ENCODE data around the gene MLEC.
"Not testable (repeated sequence)": the region's sequence is repeated elsewhere in the genome, so short reads cannot be mapped to it uniquely, and the experiment has no call there.

The MLEC gene

DNA sequence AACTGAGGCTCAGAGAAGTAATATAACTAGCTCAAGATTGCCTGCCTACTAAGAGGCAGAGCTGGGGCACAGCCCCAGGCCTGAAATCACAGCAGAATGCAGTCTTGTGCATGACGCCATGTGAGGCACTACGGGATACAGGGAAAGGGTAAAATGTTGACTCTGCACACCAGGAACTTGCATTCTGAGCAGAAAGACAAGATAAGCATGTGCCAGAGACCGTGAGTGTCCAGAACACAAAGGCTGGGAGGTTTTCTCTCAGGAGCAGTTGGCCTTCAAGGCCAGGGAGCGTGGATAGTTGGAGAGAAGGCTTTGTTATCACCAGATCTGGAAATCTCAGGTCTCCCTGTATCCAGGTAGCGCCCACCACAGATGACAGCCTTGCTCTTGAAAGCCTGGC, 23.2 kb upstream of the MLEC start:
- DNase-seq (ENCODE audit: low spot score), result no peak

DNA sequence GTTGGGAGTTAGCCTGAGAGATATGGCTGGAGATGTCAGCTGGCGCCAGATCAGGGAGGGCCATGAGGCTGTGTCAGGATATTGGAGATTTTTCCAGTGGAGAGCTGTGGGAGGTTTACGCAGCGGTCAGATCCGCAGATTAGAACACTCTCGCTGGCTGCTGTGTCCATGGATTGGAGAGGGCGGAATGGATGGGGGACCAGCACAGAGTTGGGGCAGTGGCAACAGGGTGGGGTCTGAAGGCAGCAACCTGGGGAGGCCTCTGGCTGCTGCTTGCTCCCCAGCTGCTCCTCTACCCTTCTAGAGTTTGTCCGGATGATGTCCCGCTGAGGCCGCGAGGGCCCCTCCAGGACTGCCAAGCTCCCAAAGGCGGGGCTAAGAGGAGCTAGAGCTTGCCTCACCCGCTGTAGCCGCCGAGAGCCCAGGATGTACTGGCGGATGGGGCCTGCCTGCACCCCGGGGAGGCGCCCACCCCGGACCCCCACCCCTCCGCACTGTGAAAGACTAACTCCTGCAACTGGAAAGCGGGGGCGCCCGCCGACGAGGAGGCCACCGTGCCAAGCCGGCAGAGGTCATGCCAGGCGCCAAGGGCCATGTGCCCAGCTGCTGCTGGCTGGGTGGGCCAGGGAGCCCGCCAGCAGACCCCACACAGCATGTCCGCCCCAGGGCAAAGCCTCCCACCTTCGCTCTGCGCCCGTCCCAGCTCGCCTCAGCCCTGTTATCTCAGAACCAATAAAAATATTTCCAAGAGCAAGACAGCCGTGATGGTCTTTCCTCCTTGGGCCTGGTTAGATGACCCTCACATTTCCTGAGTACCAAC, 20.2 kb upstream of the MLEC start:
- no peak for DNase-seq (ENCODE audit: low spot score)

DNA sequence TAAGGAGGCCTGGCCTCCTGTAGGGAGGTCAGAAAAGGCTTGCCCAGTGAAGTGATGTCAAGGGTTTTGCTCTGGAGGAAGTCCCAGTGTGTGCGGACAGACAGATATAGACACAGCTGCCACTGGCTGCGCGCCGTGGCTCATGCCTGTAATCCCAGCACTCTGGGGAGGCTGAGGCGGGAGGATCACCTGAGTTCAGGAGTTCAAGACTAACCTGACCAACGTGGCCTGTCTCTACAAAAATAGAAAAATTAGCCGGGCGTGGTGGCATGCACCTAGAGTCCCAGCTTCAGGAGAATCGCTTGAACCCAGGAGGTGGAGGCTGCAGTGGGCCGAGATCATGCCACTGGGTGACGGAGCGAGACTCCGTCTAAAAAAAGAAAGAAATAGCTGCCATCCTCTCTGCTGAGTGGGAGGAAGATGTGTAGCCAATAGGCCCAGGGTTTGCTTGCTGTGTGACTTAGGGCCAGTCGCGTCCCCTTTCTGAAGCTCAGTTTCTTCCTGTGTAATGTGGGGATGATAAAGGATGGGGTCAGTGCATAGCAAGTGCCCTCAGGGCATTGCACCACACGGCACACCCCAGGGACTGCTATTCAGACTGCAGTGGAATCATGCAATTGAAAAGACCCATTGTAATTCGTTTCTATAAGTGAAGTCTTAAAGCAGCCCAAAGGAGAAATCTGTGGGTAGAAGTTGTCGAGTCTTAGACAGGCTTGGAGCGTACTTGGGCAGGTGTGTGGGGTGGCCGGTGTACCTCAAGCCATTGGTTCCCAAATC, 18.7 kb upstream of the MLEC start:
- DNase-seq (ENCODE audit: low spot score), result no peak

DNA sequence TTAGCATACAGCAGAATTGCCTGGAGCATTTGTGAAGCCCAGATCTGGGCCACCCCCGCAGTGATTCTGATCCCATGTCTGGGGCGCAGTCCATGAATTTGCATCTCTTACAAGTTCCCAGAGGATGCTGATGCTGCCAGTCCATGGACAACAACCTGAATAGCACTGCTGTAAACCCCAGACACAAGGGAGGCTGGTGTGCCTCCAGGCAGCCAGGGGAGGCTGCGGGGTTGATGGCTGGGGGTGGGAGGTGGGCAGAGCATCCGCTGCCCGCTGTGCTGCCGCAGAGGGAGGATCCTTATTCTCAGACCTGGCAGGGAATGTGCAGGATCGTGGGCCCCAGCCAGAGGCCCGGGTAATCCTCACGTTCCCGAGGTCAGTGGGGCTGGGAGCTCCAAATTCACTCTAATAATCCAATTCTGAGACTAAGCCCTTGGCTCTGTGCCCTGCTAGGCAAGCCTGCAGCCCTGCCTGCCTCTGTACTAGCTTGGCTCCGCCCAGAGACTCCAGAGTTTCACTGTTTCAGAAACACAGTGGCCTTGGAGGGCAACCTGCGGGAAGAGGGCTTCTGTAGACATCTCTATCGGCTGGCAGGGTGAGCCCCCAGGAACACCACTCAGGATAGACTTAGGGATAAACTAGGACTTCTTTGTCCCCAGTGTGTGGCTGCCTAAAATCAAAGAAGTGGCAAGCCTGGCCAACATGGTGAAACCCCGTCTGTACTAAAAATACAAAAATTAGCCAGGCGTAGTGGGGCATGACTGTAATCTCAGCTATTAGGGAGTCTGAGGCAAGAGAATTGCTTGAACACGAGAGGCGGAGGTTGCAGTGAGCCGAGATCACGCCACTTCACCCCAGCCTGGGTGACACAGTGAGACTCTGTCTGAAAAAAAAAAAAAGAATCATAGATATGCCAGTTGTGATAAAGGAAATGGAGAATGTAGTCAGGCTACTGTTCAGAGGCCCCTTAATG, 17.8 kb upstream of the MLEC start:
- no peak for DNase-seq (ENCODE audit: low spot score)

DNA sequence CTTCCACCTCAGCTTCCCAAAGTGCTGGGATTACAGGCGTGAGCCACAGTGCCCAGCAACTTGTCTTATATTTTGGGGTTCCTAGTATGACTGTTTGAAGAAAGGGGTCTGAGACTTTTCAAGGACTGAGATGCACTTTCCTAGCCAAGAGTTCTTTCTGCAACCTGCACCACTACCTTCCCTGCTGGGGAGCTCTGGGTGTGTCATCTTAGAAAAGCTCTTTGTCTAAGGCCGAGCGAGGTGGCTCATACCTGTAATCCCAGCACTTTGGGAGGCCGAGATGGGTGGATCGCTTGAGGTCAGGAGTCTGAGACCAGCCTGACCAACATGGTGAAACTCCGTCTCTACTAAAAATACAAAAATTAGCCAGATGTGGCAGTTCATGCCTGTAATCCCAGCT, 16.7 kb upstream of the MLEC start:
- DNase-seq (ENCODE audit: low spot score), result not testable (repeated sequence)

DNA sequence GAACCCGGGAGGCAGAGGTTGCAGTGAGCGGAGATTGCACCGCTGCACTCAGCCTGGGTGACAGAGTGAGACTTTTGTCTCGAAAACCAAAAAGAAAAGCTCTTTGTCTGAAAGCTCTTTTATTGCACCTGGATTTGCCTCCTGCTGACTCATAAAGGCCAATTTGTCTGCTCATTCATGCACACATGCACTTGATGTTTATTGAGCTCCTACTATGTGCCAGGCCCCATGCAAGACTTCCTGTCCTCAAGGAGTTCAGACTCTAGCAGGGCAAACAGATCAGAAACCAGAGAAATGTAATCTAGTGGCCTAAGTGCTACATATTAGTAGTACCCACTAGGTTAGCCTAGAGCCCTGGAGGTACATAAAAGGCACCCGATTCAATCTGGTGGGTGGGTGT, 16.3 kb upstream of the MLEC start:
- DNase-seq (ENCODE audit: low spot score), result no peak

DNA sequence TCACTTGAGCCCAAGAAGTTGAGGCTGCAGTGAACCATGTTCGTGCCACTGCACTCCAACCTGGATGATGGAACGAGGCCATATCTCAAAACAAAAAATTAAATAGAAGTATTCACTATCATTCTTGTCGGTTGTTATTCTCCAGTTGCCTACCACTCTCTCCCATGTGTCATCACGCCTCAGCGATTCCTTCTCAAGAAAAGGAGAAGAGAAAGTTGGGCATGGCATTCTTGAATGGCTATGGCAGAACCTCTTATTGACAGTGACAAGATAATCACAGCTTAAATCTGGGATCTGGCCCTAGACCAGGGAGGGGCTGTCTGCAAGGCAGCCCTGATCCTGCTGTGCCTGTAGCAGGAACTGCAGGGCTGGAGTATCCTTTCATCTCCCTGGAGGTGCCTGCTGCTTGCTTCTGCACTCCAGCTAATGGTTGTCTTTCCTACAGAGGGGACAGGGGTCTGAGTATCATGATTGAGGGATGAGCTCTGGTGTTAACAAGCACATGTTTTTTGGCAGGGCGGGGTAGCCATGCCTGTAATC, 12.8 kb upstream of the MLEC start:
- DNase-seq (ENCODE audit: low spot score), result no peak

DNA sequence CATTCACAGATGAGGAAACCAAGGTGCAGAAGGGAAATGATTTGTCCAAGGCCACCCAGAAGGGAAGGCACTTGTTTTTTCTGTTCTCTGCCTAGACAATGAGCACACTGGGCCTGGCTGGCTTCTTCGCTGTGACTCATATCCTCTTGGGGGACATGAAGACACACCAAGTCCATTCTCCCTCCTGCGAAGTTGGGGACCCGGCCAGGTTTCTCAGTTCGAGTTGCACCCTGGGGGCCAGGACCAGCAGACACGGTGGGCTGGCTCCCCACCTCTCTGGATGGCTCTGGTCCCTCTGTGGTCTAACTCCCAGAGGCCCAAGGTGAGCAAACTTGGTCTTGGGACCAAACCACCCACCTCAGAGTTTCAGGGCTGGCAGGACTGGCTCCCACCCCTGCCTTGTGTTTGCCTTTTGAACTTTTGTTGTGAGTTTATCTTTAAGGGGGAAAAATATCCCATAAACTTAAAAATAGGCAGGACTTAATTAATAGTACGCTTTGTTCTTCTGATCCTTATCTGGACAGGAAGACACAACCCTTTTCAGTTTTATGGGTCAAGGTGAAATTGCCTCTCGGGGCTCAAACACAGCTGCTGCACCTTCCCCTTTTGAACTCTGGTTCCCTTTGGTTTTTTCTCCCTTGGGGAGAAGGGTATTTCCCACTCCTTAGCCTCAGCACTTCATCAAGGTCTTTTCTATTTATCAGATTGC, 9.0 kb upstream of the MLEC start:
- DNase-seq (ENCODE audit: low spot score), result no peak

DNA sequence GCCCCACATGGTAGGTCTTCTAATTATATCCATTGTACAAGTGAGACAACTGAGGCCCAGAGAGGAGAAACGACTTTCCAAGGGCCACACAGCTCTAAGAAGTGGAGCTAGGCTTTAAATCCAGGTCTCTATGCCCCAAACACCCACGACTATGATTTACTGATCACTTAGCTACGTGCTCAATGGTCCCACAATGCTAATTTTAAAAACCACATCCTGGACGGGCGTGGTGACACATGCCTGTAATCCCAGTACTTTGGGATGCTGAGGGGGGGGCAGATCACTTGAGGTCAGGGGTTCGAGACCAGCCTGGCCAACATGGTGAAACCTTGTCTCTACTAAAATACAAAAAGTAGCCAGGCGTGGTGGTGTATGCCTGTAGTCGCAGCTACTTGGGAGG, 8.4 kb upstream of the MLEC start:
- no peak for DNase-seq (ENCODE audit: low spot score)

DNA sequence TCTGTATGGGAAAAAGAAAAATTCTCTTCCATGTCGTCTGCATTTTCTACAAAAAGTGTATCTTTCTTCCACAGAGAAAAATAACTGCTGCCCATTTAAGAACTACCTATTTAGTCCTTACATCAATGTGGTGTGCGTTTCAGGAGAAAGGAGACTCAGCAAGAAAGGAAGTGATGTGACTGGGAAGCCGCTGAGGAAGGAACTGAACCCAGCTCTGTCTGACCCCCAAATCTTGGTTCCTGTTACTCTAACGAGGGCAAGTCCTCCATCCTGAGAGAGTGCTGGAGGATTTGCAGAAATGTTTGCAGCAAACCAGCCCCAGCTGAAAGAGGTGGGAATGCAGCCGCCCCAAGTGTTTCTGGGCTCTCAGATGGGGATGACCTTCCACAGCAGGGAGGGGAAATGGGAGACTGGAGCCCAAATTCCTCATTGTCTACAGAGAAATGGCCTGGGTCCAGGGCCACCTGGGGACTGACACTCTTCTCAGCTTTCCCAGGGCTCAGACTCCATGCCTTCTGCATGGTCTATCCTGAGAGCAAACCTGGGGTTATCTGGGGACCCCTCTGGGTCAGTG, 6.7 kb upstream of the MLEC start:
- DNase-seq (ENCODE audit: low spot score), result no peak

DNA sequence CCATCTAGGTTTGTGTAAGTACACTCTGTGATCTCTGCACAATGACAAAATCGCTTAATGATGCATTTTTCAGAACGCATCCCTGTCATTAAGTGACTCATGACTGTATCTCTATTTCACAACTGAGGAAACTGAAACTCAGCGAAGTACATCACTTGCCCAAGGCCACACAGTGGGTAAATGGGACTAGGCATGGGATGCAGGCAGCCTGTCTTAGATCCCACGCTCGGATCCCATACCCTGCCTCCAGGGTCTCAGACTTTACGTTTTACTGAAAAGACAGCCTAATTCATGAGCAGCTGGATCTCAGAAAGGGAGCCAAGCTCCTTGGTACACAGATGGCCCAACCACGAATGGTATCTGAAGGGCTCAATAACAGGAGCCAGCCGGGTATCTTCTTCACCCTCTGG, 2.4 kb upstream of the MLEC start:
- no peak for DNase-seq (ENCODE audit: low spot score)

DNA sequence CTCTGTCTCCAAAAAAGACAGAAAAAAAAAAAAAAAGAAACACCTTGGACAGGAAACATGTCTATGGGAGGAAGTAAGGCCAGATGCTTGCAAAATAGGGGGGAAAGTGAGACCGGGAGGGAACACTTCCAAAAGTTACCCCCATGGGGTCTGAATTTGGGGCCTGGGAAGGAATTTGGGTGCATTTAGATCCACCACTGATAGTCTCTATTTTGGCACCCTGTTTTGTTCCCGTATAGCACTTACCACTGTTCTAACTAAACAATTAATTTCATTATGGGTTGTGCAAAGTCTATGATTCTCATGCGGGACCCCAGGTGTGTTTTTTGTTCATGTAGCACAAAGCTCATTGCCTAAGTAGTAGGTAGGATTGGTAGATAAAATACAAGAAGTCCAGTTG, 1.4 kb upstream of the MLEC start:
- no peak for DNase-seq (ENCODE audit: low spot score)

DNA sequence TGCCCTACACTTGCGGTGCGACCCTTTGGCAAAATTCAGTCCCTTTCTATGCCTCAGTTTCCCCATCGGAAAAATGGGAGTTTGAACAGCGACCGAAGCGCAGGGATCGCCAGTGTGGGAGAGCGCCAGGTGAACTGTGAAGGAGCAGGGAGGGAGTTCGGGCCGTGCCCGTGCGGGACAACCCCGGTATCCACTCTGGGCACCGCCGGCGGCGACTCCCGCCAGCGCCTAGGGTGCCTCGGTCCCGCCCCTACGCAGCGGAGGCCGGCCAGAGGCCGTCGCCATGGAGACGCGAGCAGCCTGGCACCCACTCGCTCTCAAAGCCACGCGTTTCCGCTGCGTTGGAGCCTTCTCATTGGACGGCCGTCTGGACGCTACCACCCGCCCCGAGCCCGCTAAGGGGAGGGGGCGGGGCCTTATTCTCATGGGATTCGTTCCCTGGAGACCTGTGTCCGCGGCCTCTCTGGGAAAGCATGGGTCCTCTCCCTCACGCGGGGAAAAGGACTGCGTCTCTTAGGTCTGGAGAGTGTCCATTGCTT, 729 bp upstream of the MLEC start:
- DNase-seq (ENCODE audit: low spot score), result peak; percentile 99

DNA sequence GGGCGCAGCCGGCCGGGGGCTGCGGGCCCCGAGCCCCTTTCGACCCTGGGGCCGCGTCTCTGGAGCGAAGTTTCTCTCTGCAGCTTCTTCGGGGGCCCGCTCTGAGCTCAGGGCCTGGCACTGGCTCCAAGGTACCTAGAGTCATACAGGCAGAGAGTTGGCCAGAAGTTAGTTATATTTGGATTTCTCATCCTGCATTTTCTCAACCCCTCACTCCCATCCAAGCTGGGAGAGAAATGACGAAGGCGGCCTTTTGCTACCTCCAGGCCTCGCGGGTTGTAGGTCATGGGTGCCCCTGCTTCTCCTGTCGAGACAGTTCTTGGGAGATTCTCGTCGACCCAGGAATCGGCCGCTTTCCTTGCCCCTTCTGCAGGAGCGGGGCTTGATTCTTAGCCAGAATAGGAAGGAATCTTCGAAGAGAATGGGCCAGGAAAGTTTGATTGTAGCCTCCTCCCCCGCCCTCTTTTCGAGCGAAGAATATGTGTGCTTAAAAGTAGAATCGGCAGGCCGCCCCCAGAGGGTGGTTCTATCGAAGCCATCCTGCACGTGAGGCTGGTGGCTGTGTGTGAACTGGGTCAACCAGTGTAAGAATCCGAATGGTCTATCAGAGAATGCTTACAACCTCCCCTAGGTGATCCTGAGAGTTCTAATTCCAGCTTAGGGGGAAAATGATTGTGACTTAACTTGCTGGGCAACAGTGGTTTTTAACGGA, 785 bp downstream of the MLEC start:
- DNase-seq (ENCODE audit: low spot score), result no peak

DNA sequence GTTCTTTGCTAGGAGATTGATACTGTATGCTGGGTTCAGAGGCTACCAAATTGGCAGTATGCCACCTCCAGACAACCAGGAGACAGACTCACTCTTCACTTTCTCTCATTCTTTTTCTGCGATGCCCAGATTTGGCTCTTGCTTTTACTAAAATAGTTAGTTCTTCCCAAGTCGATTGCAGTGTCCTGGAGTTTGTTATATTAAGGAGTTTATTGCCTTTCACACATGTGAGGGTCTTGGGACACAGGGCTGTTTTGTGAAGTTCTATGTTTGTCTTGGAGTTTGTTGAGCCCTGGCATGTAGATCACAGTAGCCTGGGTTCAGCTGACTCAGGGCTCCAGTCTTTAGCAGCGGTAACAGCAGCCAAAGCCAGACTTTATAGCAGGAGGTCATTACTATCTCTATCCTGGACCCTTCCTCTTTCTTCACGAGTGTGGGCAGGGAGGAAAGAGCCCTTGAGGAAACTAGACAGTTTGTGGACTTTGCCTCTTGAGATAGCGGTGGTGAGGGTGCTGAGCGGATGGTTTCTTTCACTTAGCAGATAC, 1.6 kb downstream of the MLEC start:
- peak; percentile 36 for DNase-seq (ENCODE audit: low spot score)

DNA sequence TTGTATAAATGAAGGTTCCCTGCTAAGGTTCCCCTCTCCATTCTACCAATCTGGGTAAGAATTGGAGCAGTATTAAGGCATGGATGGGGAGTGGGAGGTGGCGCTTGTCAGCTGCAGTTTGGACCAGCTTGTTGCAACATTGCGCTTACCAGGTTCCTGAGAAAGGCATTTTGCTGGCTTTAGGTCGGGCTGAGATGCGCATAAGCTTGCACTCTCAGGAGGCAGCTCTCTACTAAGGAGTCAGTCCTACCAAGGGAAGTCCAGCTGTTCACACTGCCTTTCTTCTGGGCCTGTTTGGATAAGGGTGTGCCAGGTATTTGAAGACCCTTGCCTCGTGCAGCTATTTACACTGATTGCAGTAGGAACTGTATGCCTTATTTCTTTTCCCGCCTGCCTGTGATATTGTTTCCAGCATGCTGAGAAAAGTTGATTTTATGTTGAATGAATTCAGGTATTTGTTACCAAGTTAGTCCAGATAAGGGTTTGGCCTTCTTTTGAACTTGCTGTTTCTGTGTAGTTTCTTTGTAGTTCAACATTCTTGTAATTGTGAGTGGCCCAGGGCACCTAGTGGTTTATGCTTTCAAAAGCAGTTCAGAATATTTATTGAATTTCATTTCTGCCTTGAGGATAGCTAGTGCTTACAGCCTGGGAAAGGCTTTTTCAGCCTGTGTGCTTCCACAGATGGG, 2.6 kb downstream of the MLEC start:
- no peak for DNase-seq (ENCODE audit: low spot score)

DNA sequence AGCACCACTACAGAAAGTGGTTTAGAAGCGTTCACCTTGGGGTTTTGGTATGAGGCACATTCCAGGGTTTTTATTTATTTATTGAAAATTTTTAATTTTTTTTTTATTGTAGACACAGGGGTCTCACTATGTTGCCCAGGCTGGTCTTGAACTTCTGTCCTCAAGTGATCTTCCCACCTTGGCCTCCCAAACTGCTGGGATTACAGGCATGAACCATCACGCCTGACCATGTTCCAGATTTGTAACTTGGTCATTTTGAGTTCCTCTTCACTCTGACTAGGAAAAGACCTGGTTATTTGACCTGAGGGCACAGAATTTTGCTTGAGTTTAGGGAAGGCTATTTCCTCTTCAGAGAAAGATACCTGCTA, 3.1 kb downstream of the MLEC start:
- no peak for DNase-seq (ENCODE audit: low spot score)

DNA sequence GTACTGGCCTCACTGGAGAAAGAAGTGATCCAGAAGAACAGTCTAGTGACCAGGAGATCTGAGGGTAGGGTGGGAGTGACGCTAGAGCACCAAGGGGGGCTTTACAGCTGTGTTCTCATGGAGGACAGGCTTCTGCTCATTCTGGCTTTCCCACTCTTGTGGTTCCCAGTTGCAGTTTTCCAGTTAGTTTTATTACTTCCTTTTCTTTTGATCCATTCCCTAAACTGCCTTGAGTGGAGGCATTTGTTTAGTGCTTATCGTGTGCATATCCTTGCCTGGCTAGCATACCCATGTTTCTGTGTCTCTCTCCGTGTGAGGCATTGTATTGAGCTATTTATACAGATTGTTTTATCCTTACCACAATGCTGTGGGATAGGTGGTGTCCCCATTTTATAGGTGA, 4.0 kb downstream of the MLEC start:
- DNase-seq (ENCODE audit: low spot score), result no peak

DNA sequence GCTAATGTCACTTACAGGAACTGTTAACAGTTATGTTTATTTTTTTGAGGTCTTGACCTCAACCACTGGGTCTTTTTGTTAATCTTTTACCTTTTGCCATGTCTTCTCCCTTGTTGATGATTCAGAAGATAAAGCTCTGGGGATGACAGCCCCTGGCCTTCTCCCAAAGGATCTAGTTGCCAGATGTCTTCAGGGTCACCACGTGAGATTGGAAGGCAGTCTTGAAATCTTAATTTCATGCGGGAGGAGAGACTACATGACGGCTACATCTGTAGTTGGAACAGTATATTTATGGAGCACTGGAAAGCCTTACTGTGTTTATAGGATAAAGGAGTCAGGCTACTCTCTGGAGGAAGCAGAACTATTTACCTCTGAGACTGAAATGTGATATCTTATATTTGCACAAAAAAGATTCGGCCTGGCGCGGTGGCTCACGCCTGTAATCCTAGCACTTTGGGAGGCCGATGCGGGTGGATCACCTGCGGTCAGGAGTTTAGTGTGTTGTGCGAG, 5.6 kb downstream of the MLEC start:
- no peak for DNase-seq (ENCODE audit: low spot score)
